ENCODE data around the gene COL8A2.
A peak's percentile ranks its signal among the peaks of the same experiment; 100 is the strongest.

Gene COL8A2

DNA sequence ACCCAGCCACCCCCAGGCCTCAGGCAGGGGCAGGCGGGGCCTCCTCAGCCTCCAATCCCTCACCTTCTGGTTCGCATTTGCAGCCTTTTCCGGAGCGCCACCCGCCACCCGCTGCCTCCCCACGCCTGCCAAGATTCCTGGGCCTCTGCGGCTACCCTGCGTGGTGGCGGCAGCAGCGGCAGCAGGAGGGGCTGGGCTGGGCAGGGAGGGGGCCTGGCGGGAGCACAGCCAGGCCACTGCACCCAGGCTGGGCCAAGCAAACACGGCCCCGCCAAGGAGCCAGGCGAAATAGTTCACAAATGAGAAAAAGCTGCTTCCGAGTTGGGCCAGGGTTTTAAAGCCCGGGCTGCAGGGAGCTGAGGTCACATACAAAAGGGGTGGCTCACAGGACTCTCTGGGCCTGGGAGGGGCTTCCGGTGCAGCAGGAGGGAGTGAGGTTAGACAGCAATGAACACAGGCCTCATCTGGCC, 9.8 kb downstream of the COL8A2 start:
- no peak for DNase-seq (ENCODE audit: low read depth in 1 of 2, low spot score in 1 of 2)

DNA sequence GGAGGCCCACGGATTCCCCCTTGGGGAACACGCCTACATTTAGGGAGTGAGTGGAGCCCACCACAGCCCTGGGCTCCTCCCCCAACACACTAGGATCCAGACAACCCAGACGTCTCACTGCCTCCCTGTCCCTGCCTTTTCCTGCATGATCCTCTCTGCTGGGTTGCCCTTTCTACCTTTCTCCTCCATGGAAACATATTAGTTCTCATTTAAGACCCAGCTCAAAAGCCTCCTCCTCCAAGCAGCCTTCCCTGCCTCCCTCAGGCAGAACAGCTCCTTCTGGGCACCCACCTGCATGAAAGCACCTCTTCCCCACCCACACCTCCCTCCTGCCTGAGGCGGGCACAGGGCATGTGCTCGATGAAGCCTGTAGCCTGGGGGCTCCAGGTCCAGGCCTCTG, 10.7 kb downstream of the COL8A2 start:
- DNase-seq (ENCODE audit: low read depth in 1 of 2, low spot score in 1 of 2), result no peak

GRCh38 chr1:36112823-36113222, 12.2 kb downstream of the COL8A2 start:
- DNase-seq (ENCODE audit: low read depth in 1 of 2, low spot score in 1 of 2), result no peak

DNA sequence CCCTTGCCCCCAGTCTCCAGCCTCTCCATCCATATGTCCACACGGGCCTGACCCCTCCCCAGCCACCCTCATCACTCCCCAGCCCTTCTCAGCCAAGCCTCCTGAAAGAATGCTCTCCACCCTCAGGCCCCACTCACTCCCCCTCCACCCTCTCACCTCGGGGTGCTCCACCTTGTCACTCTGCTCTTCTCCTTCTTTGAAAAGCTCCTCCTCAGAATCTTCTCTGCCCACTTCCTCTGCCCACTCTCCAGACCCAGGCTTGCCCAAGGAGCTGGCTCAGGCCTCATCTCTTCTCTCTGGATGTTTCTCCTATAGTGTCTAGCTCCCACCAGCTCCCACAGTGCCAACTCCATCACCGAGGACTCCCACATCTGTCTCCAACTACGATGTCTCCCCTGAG, 13.9 kb downstream of the COL8A2 start:
- no peak for DNase-seq (ENCODE audit: low read depth in 1 of 2, low spot score in 1 of 2)

- DNase-seq (ENCODE audit: low read depth in 1 of 2, low spot score in 1 of 2), result no peak
These were observed 15.9 kb downstream of the COL8A2 start for GRCh38 chr1:36109041-36109679.

GRCh38 chr1:36108314-36108713, 16.7 kb downstream of the COL8A2 start:
- DNase-seq (ENCODE audit: low read depth in 1 of 2, low spot score in 1 of 2), result no peak

GRCh38 chr1:36107394-36107793, 17.6 kb downstream of the COL8A2 start:
- no peak for DNase-seq (ENCODE audit: low read depth in 1 of 2, low spot score in 1 of 2)

- no peak for DNase-seq (ENCODE audit: low read depth in 1 of 2, low spot score in 1 of 2)
These were observed 18.8 kb downstream of the COL8A2 start for GRCh38 chr1:36106269-36106668.

- DNase-seq (ENCODE audit: low read depth in 1 of 2, low spot score in 1 of 2), result no peak
These were observed 23.5 kb downstream of the COL8A2 start for GRCh38 chr1:36101546-36101945.

- no peak for DNase-seq (ENCODE audit: low read depth in 1 of 2, low spot score in 1 of 2)
These were observed 24.6 kb downstream of the COL8A2 start for GRCh38 chr1:36100376-36100775.

- DNase-seq (ENCODE audit: low read depth in 1 of 2, low spot score in 1 of 2), result peak; percentile 61 to 63
These were observed 25.2 kb downstream of the COL8A2 start for GRCh38 chr1:36099681-36100341.

DNA sequence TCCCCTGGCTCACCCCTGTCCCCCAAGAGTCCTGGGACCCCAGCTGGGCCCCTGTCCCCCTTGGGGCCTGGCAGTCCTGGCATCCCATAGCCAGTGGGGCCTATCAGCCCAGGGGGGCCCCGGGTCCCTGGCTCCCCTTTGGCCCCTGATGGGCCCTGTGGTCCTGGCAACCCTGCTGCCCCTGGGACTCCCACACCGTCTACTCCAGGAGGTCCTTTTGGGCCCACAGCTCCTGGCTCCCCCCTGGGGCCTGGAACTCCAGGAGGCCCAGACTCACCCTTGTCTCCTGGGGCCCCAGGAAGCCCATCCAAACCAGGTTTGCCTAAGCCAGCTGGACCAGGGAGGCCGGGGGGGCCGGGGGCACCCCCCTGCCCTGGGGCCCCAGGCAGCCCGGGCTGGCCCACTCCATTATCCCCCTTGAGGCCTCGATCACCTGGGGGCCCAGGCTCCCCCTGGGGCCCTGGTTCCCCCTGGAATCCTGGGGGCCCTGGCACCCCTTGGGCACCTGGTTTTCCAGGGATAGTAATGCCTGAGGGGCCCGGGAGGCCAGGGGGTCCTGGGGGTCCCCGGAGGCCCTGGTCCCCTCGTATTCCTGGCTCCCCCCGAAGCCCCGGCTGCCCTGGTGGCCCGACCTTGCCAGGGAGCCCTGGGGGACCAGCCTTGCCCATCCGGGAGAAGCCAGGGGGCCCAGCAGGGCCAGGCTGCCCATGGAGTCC, 26.2 kb downstream of the COL8A2 start:
- DNase-seq (ENCODE audit: low read depth in 1 of 2, low spot score in 1 of 2), result no peak

DNA sequence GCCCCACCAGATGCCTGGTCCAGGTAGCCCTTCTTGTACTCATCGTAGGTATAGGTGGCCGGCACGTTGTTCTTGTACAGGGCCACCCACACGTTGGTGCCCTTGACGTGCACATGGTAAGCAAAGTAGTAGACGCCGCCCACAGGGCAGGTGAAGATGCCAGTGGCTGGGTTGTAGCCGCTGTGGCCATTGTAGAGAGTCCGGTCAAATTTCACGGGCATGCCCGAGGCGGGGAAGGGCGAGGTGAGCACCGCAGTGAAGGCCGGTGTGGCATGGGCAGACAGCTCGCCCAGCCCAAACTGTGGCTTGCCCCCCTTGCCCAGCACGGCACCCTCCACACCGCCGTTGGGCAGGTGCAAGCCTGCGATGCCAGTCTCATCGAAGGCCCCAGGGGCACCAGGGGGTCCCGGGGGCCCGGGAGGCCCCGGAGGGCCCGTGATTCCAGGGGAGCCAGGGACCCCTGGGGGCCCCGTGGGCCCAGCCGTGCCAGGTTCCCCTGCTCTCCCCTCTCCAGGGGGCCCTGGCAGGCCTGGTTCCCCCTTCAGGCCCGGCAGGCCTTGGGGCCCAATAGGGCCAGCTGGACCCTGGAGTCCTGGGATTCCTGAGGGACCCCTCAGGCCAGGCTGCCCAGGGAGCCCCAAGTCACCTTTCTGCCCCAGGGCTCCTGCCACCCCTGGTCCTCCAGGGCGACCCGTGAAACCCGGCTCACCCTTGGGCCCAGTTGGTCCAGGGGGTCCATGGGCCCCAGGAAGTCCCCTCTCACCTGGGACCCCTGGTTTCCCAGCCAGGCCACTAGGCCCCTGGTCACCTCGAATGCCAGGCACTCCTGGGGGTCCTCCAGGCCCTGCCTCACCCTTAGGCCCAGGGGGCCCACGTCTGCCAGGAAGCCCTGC, 27.1 kb downstream of the COL8A2 start:
- DNase-seq (ENCODE audit: low read depth in 1 of 2, low spot score in 1 of 2), result no peak

DNA sequence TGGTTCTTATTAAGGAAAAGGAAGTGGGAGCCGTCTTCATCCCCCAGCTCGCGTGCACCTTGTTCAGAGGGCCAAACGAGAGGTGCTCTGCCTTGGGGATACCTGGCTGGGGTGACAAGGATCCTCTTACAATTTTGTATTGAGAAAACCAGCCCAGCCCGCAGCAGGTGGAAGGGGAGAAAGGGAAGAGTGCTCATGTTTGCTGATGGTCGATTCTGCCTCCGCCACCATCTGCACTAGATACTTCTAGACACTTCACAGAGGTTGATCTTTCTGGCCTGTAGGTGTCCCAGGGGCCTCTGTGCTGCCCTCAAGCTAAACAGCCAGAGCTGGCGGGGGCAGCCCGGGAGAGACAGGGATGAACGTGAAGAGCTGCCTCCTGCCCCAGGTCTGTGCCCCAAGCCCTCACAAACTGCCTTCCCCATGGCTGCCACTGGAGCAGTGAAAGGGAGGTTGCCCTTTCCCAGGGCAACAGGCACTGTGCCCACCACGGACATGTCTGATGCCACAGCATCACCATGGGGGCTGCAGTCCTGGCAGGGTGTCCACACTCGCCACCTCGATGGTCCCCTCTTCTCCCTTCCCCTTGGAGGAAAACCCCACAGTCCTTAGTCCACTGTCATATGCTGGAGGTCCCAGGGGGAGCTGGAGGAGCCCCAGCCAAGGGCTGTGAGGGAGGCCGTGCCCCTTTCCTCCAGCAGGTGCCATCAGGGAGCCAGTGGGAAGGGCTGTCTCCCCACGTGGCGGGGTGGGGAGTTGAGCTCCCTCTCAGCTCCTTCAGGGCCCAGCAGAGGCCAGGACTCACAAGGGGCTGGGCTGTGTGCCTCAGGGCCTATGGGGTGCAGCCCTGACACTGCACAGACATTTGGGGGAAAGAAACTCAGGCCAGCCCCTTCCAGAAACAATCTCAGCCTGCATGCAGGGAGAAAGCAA, 28.3 kb downstream of the COL8A2 start:
- no peak for DNase-seq (ENCODE audit: low read depth in 1 of 2, low spot score in 1 of 2)

DNA sequence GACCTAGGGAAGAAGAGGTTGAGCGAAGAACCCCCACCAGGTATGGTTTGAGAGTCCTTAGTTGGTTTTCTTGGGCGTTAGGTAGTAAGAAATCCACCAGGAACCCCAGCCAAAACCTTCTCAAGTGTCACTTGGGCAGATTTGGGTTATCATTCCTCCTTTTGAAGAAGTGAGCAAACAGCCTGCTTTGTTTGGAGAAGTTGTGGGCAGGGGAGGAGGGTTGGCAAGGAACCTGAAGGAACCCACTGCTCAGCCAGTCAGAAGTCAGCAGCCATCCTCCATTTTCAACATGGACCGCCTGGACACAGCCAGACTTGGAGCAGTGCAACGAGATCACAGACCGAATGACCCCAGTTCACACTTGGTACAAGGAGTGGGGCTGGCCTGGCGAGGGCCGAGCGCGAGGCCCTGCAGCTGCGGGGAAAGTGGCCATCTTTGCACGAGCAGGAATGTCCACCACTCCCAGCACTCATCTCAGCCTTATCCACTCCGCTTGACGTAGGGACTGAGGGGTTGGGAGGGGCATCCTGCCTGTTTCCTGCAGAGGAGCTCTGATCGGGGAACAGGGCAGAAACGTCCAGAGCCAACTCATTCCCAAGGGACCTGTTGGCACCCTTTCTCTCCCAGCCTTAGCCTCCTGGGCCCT, 29.1 kb downstream of the COL8A2 start:
- no peak for DNase-seq (ENCODE audit: low read depth in 1 of 2, low spot score in 1 of 2)

GRCh38 chr1:36094621-36095061, 30.4 kb downstream of the COL8A2 start:
- no peak for DNase-seq (ENCODE audit: low read depth in 1 of 2, low spot score in 1 of 2)

DNA sequence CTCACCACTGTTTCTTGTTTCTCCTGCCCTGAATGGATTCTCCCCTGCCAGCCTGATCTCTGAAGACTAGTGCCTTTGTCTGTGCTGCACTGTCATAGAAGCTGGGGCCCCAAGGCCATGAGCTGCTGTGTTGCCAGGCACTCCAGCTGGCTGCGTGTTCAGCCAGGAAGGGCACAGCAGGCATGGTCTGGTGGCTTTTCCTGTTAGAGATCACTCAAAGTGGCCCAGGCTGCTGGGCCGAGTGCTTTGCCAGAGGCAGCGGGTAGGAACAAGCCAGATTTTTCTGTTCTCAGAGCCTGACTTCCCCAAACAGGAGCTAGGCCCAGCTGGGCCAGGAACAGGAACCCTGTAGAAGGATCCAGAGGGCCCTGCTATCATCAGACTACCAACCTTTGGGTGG, 31.1 kb downstream of the COL8A2 start:
- DNase-seq (ENCODE audit: low read depth in 1 of 2, low spot score in 1 of 2), result no peak

GRCh38 chr1:36093226-36093625, 31.8 kb downstream of the COL8A2 start:
- no peak for DNase-seq (ENCODE audit: low read depth in 1 of 2, low spot score in 1 of 2)

DNA sequence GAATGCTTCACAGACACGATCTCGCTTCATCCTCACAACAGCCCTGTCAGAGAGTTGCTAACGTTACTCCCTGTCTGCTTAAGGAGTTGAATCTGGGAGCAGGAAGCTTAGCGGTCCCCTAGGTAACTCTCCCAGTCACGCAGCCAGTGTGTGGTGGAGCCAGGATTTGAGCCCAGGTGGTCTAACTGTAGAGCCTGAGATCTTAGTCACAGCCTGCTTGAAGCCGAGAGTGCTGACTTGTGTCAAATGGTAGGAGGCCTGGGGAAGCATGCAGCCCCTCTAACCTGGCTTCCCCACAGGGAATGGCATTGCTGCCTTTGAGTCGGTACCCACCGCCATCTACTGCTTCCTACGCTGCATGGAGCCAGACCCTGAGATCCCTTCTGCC, 32.2 kb downstream of the COL8A2 start:
- no peak for DNase-seq (ENCODE audit: low read depth in 1 of 2, low spot score in 1 of 2)

Data from activated CD4-positive, alpha-beta T cell treated with anti-CD3 and anti-CD28 coated beads, Interleukin-2, amount 50 U/mL, for 24 hours (primary cell).